ENCODE data around the gene ZCCHC24. TPM values are rescaled to one million over a fixed set of nuclear protein-coding genes. Genes with fewer than 3 reads are reported as not detected.

ZCCHC24 gene
- total and polyA plus RNA-seq, 2 of the 8 experiments (the other 6 are each of a cell fraction or from before 2014, with no cell fraction given): 3.9 to 6.9 TPM

DNA sequence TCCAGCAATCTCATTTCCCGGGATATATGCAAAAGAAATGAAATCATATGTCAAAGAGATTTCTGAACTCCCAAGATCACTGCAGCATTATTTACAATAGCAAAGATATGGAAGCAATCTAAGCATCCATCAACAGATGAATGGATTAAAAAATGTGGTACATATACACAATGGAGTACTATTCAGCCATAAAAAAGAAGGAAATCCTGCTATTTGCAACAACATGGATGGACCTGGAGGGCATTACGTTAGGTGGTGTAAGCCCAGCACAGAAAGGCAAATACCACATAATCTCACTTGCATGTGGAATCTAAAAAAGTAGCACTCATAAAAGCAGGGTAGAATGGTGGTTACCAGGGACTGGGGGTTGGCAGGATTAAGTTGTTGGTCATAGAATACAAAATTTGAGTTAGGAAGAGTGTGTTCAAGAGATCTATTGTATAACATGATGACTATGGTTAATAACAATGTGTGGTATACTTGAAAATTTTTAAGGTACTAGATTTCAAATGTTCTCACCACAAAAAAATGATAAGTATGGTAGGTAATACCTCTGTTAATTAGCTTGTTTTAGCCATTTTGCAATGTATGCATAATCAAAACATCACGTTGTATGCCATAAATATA lies 34.0 kb upstream of the ZCCHC24 start (continued):
- TF ChIP-seq, protein P1, sequence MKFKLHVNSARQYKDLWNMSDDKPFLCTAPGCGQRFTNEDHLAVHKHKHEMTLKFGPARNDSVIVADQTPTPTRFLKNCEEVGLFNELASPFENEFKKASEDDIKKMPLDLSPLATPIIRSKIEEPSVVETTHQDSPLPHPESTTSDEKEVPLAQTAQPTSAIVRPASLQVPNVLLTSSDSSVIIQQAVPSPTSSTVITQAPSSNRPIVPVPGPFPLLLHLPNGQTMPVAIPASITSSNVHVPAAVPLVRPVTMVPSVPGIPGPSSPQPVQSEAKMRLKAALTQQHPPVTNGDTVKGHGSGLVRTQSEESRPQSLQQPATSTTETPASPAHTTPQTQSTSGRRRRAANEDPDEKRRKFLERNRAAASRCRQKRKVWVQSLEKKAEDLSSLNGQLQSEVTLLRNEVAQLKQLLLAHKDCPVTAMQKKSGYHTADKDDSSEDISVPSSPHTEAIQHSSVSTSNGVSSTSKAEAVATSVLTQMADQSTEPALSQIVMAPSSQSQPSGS (IDR thresholded peaks at IDR 0.05; ENCODE audit: low read length): no peak
- no peak for TF ChIP-seq RBBP5 (IDR thresholded peaks at IDR 0.05; ENCODE audit: borderline replicate concordance, low read depth, low read length)
- no peak for TF ChIP-seq POU5F1 (IDR thresholded peaks at IDR 0.05; ENCODE audit: low read depth, low read length)
- TF ChIP-seq BACH1 (IDR thresholded peaks at IDR 0.05; ENCODE audit: low read length): no peak
- TF ChIP-seq, protein P2, sequence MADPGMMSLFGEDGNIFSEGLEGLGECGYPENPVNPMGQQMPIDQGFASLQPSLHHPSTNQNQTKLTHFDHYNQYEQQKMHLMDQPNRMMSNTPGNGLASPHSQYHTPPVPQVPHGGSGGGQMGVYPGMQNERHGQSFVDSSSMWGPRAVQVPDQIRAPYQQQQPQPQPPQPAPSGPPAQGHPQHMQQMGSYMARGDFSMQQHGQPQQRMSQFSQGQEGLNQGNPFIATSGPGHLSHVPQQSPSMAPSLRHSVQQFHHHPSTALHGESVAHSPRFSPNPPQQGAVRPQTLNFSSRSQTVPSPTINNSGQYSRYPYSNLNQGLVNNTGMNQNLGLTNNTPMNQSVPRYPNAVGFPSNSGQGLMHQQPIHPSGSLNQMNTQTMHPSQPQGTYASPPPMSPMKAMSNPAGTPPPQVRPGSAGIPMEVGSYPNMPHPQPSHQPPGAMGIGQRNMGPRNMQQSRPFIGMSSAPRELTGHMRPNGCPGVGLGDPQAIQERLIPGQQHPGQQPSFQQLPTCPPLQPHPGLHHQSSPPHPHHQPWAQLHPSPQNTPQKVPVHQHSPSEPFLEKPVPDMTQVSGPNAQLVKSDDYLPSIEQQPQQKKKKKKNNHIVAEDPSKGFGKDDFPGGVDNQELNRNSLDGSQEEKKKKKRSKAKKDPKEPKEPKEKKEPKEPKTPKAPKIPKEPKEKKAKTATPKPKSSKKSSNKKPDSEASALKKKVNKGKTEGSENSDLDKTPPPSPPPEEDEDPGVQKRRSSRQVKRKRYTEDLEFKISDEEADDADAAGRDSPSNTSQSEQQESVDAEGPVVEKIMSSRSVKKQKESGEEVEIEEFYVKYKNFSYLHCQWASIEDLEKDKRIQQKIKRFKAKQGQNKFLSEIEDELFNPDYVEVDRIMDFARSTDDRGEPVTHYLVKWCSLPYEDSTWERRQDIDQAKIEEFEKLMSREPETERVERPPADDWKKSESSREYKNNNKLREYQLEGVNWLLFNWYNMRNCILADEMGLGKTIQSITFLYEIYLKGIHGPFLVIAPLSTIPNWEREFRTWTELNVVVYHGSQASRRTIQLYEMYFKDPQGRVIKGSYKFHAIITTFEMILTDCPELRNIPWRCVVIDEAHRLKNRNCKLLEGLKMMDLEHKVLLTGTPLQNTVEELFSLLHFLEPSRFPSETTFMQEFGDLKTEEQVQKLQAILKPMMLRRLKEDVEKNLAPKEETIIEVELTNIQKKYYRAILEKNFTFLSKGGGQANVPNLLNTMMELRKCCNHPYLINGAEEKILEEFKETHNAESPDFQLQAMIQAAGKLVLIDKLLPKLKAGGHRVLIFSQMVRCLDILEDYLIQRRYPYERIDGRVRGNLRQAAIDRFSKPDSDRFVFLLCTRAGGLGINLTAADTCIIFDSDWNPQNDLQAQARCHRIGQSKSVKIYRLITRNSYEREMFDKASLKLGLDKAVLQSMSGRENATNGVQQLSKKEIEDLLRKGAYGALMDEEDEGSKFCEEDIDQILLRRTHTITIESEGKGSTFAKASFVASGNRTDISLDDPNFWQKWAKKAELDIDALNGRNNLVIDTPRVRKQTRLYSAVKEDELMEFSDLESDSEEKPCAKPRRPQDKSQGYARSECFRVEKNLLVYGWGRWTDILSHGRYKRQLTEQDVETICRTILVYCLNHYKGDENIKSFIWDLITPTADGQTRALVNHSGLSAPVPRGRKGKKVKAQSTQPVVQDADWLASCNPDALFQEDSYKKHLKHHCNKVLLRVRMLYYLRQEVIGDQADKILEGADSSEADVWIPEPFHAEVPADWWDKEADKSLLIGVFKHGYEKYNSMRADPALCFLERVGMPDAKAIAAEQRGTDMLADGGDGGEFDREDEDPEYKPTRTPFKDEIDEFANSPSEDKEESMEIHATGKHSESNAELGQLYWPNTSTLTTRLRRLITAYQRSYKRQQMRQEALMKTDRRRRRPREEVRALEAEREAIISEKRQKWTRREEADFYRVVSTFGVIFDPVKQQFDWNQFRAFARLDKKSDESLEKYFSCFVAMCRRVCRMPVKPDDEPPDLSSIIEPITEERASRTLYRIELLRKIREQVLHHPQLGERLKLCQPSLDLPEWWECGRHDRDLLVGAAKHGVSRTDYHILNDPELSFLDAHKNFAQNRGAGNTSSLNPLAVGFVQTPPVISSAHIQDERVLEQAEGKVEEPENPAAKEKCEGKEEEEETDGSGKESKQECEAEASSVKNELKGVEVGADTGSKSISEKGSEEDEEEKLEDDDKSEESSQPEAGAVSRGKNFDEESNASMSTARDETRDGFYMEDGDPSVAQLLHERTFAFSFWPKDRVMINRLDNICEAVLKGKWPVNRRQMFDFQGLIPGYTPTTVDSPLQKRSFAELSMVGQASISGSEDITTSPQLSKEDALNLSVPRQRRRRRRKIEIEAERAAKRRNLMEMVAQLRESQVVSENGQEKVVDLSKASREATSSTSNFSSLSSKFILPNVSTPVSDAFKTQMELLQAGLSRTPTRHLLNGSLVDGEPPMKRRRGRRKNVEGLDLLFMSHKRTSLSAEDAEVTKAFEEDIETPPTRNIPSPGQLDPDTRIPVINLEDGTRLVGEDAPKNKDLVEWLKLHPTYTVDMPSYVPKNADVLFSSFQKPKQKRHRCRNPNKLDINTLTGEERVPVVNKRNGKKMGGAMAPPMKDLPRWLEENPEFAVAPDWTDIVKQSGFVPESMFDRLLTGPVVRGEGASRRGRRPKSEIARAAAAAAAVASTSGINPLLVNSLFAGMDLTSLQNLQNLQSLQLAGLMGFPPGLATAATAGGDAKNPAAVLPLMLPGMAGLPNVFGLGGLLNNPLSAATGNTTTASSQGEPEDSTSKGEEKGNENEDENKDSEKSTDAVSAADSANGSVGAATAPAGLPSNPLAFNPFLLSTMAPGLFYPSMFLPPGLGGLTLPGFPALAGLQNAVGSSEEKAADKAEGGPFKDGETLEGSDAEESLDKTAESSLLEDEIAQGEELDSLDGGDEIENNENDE (IDR thresholded peaks at IDR 0.05; ENCODE audit: insufficient replicate concordance, low read length): no peak
- no peak for TF ChIP-seq CEBPB (IDR thresholded peaks at IDR 0.05; ENCODE audit: low read depth, low read length)
